NCI-H1092 treated with DMSO at 0.1 percent for 48 hours (cell line): Measurements from ENCODE around the gene CPLX3.
A peak's percentile ranks its signal among the peaks of the same experiment; 100 is the strongest.
"Not testable (repeated sequence)": the region's sequence is repeated elsewhere in the genome, so short reads cannot be mapped to it uniquely, and the experiment has no call there.

ENCODE experiments used
- DNase-seq: peaks from one replicate; lab custom pipeline; 2025; lab: John Stamatoyannopoulos, UW

The CPLX3 gene, protein sequence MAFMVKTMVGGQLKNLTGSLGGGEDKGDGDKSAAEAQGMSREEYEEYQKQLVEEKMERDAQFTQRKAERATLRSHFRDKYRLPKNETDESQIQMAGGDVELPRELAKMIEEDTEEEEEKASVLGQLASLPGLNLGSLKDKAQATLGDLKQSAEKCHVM

DNA sequence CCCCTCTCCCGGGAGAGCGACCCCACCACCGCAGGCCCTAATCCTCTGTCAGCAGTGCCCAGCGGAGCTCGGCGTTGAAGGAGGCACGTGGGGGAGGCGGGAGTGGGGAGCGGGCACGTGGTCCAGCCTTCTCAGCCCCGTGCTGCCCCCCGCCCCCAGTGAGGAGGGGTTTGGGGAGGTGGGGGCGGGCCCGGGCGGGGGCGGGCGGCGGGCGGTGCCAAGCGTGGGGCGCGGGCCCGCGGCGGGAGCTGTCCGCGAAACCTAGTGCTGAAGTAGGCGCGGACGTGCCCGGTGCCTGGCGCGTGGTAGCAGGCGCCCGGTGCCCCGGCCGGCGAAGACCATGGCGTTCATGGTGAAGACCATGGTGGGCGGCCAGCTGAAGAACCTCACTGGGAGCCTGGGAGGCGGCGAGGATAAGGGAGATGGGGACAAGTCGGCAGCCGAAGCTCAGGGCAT lies at the start of gene CPLX3:
Gene CPLX3 (plus strand): TSS at position 264 of the 456 bp plus-strand sequence. CDS start 77 bp downstream, at position 341.
- DNase-seq = no peak

DNA sequence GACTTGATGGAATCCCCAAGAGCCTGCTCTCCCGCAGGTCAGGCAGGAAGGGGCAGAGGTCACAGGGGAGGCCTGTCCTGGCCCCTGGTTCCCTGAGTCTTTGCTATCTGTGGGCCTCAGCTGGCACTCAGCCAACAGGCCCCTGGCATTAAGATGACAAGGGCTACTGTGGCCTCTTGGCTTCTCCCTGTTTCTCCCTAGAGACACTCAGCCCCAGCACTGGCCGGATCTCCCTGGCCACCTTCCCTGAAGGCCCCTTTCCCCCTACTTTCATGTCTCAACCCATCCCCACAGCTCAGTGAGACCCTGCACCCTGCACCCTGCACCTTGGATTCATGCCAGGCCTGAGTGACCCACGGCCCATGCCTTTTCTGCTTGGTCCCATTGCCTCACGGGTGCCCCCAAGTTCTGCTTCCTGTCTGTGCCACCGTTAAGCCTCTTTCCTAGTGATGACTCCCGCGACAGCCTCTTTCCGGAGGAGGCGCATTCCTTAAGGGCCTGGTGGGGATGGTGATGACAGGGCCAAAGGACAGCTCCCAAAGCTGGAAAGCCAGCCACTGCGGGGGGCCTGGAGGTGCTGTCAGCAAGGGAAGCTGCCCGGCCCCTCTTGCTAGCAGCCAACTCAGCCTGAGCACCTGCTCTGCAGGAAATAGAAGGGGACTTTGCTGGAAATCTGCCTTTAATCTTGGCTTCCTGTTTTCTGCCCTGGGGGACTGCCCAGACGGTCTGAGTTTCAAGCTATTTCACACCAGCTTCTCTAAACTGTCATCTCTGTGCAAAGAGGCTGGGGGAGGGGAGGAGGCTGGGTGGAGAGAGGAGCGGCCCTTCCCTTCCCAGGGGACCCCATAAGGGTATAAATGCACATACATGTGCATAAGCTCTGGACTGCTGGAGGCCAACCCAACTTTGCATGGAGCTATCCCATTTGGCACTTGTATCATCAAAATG lies 49.3 kb upstream of the CPLX3 start:
- no peak for DNase-seq

DNA sequence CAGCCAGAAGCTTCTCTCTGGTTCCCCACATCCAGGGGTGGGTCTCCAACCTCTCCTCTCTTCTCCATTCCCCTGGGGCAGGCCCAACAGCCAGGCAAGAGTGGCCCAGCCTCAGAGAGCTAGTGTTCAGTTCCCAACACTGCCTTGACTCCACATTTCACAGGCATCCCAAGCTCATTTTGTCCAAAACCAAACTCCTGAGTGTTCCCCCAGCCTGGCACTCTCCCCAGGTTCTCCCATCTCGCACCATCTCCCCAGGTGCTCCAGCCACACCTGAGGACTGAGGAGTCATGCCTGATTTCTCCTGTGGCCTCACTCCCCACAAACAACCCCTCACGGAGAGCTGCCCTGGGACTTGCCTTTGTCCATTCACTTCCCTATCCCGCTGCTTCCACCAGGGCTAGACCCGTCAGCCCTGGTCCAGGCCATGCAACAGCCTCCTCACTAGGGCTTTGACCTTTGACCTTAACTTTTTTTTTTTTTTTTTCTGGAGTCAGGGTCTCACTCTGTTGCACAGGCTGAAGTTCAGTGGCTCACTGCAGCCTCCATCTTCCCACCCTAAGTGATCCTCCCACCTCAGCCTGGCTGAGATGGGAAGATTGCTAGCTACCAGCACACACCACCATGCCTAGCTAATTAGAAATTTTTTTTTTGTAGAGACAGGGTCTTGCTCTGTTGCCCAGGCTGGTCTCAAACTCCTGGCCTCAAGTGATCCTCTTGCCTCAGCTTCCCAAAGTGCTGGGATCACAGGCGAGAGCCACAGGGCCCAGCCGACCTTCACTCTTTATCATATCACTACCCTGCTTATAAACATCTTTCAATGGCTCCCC lies 48.4 kb upstream of the CPLX3 start:
- DNase-seq = no peak

DNA sequence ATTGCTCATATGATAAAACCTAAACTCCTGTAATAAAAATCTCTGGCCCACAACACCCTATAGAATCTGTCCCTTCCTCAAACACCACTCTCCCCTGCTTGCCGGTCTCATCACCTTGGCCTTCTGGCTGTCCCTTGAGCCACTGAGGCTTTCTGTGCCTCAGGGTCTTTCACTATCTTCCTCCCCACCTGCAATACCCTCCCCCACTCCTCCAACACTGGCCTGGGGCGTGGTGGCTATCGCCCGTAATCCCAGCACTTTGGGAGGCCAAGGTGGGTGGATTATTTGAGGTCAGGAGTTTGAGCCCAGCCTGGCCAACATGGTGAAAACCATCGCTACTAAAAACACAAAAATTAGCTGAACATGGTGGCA lies 47.8 kb upstream of the CPLX3 start:
- no peak for DNase-seq

DNA sequence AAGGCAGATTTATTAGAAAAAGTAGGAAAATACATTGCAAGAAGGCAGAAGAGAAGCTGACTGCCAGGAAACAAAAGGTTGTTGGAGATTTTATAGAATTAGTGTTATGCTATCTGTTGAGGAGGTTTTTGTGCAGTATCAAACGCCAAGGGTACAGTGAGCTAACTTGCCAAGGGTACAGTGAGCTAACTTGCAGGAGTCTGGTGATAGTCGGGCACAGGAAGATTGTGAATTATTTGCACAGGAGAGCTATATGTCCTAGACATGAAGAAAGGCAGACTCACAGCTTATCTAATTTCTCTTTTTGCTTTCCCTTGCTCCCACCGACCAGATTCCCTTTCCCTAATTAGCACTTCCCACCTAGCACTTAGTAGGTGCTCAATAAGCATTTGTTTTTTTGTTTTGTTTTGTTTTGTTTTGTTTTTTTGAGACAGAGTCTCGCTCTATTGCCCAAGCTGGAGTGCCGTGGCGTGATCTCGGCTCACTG lies 47.2 kb upstream of the CPLX3 start:
- no peak for DNase-seq

DNA sequence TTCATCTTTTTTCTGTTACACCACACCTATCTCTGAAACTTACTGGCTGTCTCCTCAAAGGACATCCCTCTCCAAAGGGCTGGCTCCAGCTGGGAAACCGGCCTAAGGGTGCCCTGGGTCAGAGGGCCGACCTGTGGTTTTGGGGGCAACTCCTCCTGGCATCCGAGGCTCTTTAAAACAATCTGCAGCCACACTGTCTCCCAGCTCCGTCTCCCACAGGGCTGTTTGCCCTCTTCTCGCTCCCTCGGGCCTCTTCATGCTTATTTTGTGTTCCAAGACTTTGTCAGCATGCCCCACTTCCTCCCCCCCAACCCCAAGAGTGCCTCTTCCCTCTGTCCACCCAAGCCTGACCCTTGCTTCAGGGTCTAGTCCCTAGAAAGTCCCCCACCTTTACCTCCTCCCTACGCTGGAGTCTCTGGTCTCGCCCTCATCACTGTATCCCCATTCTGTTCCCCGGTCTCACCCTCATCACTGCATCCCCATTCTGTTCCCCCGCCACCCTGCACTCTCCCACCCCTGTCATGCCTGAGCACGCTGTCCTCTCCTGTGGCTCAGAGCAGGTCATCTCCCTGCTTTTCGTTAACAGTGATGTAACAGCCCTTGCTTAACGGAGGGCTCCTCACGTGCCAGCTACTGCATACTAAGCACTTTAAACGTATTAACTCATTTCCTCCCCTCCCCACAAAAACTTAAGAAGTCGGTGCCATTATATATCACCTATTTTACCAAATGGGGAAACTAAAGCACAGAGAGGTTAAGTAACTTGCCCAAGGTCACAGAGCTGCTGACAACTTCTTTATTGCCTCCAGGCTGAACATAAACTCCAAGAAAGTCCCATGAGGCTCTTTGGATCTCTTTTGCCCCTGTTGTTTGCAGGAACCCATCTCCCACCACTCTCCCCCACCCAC lies 45.6 kb upstream of the CPLX3 start:
- no peak for DNase-seq

DNA sequence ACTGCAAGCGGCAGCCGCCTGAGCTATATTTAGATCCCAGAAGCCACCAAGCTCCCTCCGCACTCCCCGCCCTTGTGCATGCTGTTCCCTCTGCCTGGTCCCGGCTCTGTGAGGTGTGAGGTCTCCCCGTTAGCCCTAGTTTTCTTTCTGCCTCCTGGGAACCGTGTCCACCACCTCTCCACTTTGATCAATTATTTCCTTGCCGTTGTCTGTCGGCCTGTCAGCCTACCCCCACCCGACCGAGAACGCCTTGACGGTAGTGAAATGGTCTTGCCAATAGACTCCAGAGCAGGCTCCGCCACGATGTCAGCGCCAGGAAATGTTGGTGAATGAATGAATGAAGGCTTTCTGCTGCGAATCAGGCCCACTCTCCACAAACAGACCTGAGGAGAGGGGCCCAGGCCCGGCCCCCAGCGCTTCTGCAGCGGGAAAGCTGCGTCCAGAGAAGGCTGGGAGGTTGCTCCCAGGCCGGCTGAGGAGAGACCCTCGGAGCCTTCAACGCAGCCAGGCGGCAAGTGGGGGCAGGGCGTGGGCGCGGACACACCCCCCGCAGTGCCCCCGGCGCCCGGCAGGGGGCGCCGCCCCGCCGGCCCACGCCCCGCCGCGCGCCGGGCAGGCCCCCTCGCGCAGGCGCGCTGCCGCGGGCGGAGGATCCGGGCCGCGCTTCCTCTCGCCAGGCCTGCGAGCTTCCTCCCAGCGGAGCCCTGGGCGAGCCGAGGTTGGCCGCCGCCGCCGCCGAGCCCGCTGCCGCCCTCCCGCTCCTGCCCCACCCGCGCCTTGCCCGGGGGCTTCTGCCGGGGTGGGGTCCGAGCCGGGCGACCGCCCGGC lies 44.8 kb upstream of the CPLX3 start, which contains the start of gene CSK:
Gene CSK (plus strand): TSS at position 650 of the 828 bp plus-strand sequence. CDS start 16,218 bp downstream, outside the sequence.
- DNase-seq = peak; percentile 35

DNA sequence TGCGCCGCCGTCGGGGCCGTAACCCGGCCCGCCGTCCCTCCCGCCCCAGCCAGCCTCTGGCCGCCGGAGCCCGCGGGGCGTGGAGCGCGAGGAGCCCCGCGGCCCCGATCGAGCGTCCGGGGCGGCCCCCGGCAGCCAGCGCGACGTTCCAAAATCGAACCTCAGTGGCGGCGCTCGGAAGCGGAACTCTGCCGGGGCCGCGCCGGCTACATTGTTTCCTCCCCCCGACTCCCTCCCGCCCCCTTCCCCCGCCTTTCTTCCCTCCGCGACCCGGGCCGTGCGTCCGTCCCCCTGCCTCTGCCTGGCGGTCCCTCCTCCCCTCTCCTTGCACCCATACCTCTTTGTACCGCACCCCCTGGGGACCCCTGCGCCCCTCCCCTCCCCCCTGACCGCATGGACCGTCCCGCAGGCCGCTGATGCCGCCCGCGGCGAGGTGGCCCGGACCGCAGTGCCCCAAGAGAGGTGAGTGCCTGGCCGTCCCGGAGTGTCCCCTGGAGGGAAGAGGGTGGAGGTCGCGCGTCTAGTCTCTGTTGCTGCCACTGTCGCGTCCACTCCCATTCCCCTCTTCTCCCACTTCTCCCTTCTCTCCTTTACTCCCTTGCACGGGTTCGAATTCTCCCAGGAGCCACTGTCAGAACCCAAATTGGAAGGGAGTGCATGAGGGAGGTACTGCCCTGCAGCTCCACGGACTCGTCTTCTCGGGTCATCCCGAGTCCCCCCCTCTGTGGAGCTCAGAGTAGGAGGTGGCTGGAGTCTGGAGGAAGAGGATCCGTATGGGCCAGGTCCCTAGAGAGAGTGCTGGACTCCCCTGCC lies 44.0 kb upstream of the CPLX3 start:
- DNase-seq = no peak

DNA sequence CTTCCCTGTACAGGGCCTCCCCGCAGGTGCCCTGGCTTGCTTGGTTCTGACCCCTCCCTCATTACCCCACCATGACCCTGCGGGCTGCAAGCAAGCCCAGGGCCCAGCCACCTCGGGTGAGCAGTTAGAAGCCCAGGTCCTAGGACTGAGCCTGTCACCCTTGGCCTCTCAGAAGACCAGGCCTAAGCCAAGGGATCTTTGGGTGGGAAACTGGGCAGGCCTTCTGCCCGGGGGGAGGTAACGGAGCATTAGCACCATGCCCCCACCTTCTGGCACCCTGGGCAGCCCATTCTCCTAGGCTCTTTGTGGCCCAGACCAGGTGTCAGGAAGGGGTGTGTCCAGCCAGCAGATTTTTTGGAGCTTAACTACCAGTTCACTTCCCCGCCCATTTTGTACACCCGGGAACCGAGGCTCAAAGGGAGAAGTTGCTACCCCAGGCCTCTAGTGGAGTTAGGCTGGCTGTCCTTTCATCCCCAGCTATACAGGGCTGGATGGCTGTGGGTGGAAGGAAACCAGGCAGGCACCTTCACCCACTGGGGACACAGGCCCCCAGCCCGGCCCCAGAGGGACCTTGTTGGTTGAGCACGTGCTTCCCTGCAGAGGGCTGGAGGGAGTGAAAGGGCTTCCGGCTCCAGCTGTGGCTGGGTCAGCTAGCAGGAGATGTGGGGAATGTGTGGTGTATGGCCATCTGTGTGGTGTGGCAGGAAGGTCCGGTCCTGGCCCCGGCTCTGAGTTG lies 43.2 kb upstream of the CPLX3 start:
- no peak for DNase-seq

DNA sequence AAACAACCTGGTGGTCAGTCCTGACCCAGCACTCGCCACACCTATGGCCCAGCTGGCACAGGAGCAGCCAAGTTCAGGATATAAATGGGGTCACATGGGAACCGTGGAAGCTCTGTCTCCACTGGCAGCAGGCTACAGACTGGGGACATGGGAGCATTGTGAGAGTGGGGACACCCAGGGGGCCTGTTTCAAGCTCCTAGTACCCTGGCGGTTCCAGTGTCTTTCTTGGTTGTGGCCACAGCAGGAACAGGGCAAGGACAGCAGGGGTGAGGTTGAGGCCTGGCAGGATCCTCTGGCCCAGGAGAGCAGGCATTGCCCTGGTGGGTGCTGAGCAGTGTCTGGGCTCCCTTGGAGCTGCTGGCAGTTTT lies 42.6 kb upstream of the CPLX3 start:
- no peak for DNase-seq

DNA sequence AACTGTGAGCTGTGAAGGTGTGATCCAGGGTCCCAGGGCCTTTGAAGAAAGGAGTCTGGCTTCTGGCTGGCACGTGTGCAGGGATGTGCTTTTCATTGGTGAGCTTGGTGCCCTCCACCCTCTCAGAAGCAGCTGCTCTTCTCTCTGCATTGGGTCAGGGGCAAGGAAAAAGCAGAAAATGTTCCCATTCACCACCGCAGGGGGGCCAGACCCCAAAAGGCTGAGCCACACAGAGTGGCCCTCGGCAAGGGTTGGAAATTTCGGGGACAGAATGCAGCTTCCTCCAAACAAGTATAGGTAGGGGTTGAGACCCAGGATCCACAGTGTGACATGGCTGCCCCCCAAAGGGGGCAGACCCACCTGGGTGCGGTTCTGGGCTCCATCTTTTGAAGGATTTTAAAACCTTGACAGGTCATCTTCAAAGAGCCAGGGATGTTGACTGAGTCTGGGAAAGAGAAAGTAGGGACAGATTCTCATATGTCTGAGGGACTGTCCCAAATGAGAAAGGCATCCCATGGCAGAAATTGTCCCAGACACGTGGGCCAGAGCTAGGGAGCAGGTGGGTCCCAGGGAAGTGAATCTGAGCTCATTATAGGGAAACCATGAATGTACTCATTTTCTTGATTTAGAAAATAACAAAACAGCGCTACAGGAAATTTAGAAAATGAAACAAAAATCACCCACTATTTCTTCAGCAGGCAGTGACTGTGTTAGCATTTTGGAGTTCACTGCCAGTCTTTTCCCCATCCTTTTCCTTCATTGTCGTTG lies 41.8 kb upstream of the CPLX3 start:
- no peak for DNase-seq

DNA sequence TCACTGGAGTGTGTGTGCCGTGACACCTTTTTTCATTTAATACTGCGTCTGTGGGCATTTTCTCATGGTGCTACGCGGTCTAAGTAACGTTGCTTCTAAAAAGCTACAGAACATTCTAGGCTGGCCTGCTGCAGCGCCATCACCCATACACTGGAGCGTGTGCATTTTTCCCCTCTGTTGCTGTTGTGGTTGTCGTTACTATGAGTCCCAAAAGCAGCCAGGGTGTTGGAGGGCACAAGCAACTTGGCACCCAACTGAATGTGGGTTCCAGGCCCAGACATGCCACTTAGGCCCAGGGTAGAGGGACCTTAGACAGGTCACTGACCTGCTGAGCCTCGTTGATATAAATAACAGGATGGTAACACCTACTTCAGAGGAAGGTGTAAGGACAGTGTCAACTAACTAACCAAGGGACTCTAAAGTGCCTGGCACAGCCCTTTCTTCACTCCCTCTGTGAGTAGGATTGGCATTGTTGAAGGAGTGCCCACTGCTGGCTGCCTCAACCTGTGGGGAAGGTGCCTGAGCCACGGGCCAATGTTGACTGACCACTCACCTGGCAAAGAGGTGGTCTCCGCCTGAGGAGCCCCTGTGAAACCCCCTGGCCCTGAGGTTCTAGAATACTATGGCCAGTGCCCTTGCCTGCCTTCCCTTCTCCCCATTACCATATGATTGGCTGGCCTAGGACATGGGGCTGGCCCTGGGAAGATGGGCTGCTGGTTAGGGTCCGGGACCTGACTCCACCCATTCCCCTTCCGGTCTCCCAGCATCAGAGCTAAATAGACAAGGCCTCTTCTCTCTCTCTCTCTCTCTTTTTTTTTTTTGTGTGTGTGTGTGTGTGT lies 41.0 kb upstream of the CPLX3 start:
- DNase-seq = no peak

DNA sequence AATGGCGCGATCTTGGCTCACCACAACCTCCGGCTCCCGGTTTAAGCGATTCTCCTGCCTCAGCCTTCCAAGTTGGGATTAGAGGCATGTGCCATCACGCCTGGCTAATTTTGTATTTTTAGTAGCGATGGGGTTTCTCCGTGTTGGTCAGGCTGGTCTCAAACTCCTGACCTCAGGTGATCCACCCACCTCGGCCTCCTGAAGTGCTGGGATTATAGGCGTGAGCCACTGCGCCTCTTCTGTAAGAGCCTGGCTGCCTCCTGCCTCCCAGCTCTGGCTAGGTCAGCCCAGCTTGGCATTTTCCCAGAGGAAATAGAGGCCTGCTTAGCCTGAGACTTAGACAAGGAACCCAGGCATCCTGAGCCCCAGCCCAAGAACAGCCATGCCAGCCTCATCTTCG lies 40.3 kb upstream of the CPLX3 start:
- not testable (repeated sequence) for DNase-seq

DNA sequence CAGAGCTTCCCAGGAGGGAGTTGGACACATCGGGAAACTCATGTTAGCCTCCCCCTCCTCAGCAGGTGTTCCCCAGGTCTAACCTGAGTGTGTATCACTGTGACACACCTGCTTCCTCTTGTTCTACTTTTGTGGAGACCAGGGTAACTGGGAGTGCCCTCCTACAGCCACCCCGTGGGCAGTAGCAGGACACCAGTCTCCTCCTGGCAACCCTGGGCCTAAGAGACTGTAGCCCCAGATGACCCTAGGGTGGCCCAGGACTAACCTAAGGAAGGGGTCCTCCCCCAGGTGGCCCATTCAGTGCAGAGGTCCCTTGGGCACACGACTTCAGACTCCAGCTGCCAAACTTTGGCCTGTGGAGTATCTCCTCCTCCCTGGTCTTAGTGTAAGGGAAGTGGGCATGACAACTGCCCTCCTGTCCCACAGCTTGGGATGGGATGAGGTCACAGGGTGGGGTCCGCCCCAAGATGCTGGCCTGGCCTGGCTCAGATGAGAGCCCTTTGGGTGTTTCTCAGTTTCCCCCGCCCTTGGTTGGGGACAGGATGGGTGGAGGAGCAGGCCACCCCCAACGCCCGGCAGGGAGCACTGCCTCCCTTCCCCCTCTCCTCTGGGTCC lies 39.8 kb upstream of the CPLX3 start:
- DNase-seq = no peak

DNA sequence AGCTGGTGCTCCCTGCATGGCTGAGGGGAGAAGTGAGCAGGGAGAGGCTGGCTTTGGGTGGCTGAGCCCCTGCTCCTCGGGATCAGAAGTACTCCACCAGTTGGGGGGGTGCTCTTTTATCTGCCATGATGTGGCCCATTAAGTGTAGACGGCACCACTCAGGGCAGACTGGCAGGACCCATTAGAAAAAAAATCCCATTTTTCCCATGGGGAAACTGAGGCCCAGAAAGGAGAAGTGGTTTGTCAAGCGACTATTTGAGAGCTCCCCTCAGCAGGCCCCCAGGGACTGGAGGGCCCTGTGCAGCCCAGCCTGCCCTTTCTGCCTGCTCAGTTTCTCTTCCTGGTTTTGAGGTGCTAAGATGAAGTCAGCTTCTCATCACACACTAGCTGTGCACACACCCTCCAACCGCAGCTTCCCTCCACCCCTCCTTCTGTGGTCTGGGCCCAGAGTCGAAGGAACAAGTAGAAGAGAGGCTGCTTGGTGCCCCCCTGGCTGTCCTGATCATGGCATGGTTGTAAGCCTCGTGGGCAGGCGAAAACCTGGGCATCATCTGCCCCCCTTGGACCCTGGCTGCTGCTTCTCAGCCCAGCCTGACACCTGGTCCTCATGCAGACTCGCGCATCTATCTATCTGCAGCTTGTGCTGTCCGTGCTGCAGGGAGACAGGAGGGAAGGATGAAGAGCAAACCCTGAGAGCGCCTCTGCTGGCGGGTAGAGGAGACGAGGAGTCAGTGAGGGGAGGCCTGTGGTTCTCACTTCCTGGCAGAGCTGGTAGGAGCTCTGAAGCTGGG lies 39.0 kb upstream of the CPLX3 start:
- DNase-seq = no peak
